Sigmoid colon (tissue), 7 donors: Measurements from ENCODE around the gene TSC22D4. TPM values are rescaled to one million over a fixed set of nuclear protein-coding genes. Genes with fewer than 3 reads are reported as not detected.

Source experiments
- DNase-seq: peaks from one replicate; pipeline ENCODE4 v3.0.0-alpha.2; 2019
- H3K27ac ChIP-seq, 4 donors: fragments of 200-600 bp; sonication (generic); one replicate each; pipeline ENCODE4 v1.5.1; 2016 to 2019; ENCODE audit warnings: mild to moderate bottlenecking in 1 of 4
- H3K27me3 ChIP-seq, 3 donors: fragments of 200-600 bp; sonication (generic); one replicate each; pipeline ENCODE4 v1.5.1; 2019; ENCODE audit warnings: mild to moderate bottlenecking in 1 of 3
- H3K36me3 ChIP-seq, 4 donors: fragments of 200-600 bp; sonication (generic); one replicate each; pipeline ENCODE4 v1.5.1; 2016 to 2019
- H3K4me1 ChIP-seq, 4 donors: fragments of 200-600 bp; sonication (generic); one replicate each; pipeline ENCODE4 v1.5.1; 2017 to 2019
- H3K4me3 ChIP-seq, 4 donors: fragments of 200-600 bp; sonication (generic); one replicate each; pipeline ENCODE4 v1.5.1; 2017 to 2019; ENCODE audit warnings: mild to moderate bottlenecking in 2 of 4, moderate library complexity in 1 of 4
- H3K9me3 ChIP-seq, 4 donors: fragments of 200-600 bp in 3 of 4; sonication (generic) in 3 of 4; one replicate each; pipeline versions ENCODE4 v1.5.1 to v1.6.1; 2013 to 2019
- EP300 ChIP-seq, 4 donors: sonication (generic); formaldehyde crosslinking; IDR thresholded peaks; one replicate each; pipeline ENCODE4 v1.6.1; 2017; ENCODE audit warnings: antibody characterized with exemption in 4 of 4
- POLR2A ChIP-seq, 2 donors: fragments of 450-650 bp; IDR thresholded peaks; one replicate each; pipeline ENCODE4 v1.6.1; 2016; ENCODE audit warnings: antibody characterized with exemption in 2 of 2, mild to moderate bottlenecking in 2 of 2, moderate library complexity in 2 of 2
- POLR2AphosphoS5 ChIP-seq, 4 donors: sonication (generic); formaldehyde crosslinking; IDR thresholded peaks; one replicate each; pipeline ENCODE4 v1.6.1; 2017; ENCODE audit warnings: antibody characterized with exemption in 4 of 4
- WGBS, 2 donors: extraction: QIAGEN DNeasy Blood & Tissue Kit; methylation state at CpG; one replicate each; pipeline ENCODE4 v1.1.7; 2013; 5-methylcytosine and 5-hydroxymethylcytosine counted together
- intact Hi-C: fragments of 100-400 bp; cut with DNase I; formaldehyde crosslinking; loops from one replicate; pipeline ENCODE4 v1.15.1; 2023
- polyA plus RNA-seq, 3 donors: library from polyadenylated mRNA; stranded (reverse); fragments of 200-250 nt; gene quantifications; one replicate each; pipeline ENCODE4 v1.2.3, GENCODE V29; 2013
- total RNA-seq, 4 donors: library from RNA; depleted of rRNA; stranded (reverse); fragments of >200 nt; gene quantifications; one replicate each; pipeline ENCODE4 v1.1.0, GENCODE V29; 2016
- TF ChIP-seq, protein P1 (sequence below), 4 experiments: fragments of 450-650 bp in 3 of 4; fragments of 200-600 bp in 1 of 4; IDR thresholded peaks; one replicate each; pipeline ENCODE4 v1.5.1; 2016 to 2019; ENCODE audit warnings: antibody characterized with exemption in 4 of 4, mild to moderate bottlenecking in 3 of 4, moderate library complexity in 2 of 4
- donor health status: healthy with polysubstance abuse.
- donor health status: Bipolar disorder and iron deficiency.
- donor health status: healthy.

Gene TSC22D4
- total and polyA plus RNA-seq, 7 donors, result 24.4 to 53.5 (median 31.6) TPM

DNA sequence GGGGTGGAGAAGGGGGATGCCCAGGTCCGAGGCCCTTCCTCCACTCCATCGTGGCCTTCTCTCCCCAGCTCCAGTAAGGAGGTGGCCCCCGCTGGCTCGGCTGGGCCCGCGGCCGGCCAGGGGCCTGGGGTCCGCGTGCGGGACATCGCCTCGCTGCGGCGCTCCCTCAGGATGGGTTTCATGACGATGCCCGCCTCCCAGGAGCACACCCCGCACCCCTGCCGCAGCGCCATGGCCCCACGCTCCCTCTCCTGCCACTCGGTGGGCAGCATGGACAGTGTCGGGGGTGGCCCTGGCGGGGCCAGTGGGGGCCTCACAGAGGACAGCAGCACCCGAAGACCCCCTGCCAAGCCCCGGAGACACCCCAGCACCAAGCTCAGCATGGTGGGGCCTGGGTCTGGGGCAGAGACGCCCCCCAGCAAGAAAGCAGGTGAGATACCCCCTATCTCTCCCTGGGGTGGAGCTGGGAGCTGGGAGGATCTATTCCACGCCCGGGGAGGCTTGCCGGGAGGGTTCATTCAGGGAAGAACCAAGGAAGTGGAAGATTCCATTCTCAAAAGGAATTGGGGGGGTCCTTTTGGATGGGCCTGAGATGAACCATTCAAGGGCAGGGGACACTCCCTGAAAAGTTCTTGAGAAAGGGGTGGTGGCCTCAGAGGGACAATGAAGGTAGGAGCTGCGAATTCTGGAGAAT, 7.9 kb upstream of the TSC22D4 start:
- H3K4me3 ChIP-seq, result no peak overlapping the region
- H3K27me3 ChIP-seq, result no peaks in the 10 kb centered on the region
- WGBS, 2 donors, result 80 to 90% methylated on average over 30 of the region's 30 CpGs
- intact Hi-C loops, result no loop called here
- H3K36me3 ChIP-seq, result no peaks in the 10 kb centered on the region
- DNase-seq, result no peak
- no peaks in the 10 kb centered on the region for H3K9me3 ChIP-seq
- TF ChIP-seq, protein P1, sequence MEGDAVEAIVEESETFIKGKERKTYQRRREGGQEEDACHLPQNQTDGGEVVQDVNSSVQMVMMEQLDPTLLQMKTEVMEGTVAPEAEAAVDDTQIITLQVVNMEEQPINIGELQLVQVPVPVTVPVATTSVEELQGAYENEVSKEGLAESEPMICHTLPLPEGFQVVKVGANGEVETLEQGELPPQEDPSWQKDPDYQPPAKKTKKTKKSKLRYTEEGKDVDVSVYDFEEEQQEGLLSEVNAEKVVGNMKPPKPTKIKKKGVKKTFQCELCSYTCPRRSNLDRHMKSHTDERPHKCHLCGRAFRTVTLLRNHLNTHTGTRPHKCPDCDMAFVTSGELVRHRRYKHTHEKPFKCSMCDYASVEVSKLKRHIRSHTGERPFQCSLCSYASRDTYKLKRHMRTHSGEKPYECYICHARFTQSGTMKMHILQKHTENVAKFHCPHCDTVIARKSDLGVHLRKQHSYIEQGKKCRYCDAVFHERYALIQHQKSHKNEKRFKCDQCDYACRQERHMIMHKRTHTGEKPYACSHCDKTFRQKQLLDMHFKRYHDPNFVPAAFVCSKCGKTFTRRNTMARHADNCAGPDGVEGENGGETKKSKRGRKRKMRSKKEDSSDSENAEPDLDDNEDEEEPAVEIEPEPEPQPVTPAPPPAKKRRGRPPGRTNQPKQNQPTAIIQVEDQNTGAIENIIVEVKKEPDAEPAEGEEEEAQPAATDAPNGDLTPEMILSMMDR (IDR thresholded peaks at IDR 0.05), result no peak
- no peak for TF ChIP-seq POLR2AphosphoS5 (IDR thresholded peaks at IDR 0.05)
- peaks cover 0 to 15% (median 9%) of the 10 kb centered on the region in 4 donors for H3K4me1 ChIP-seq
- no peak overlapping the region for H3K27ac ChIP-seq

DNA sequence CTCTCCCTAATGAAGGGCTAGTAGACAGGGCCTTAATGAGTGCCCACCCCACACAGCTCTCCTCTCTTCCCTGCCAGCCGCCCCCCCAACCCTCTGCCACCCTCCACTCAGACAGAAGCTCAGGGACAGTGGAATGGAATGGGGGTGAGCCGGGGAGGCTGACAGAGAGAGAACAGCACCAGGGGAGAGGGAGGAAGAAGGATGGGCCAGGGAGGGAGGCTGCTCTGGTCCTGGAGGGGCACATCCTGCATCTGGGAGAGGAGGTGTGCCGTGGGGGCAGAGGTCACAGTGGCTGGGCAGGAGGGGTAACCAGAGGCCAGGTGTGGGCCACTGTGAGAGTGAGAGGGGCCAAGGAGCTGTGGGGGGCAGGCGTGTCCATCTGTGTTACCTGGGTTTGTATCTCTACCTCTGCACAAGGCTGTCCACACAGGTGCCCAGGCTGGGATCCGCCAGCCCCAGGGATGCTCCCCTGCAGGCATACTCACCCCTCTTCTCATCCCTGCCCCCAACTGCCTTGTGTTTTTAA, 7.2 kb upstream of the TSC22D4 start:
- H3K4me1 ChIP-seq, result peaks cover 0 to 15% (median 9%) of the 10 kb centered on the region in 4 donors
- H3K27me3 ChIP-seq, result no peaks in the 10 kb centered on the region
- intact Hi-C loops, result no loop called here
- TF ChIP-seq EP300 (IDR thresholded peaks at IDR 0.05), result no peak
- no peak for TF ChIP-seq POLR2A (IDR thresholded peaks at IDR 0.05)
- TF ChIP-seq, protein P1 (IDR thresholded peaks at IDR 0.05), result no peak
- TF ChIP-seq POLR2AphosphoS5 (IDR thresholded peaks at IDR 0.05), result no peak
- H3K9me3 ChIP-seq, result no peaks in the 10 kb centered on the region
- H3K27ac ChIP-seq, result no peak overlapping the region
- DNase-seq, result no peak
- no peaks in the 10 kb centered on the region for H3K36me3 ChIP-seq
- no peak overlapping the region for H3K4me3 ChIP-seq
- 83 to 91% methylated on average over 5 of the region's 5 CpGs for WGBS, 2 donors

DNA sequence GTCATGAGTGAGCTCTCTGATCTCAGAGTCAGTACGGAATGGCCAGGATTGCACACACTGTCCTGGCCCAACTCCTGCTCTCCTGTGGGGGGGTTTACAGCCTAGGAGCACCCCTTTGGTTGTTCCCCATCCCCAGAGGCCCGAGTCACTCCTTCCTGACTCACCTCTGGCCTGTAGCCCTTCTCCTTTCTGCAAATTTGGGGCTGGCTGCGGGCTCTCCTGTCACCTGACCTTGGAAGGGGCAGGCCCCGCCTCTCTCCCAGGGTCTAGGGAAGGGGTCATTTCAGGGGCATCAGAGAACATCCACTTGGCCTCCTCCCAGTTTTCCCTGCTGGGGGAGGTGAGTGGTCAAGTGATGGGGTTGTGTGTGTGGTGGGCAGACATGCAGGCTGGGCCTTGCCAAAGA, 6.5 kb upstream of the TSC22D4 start:
- peak overlapping the region in 1 of 4 donors; percentile 2 for H3K27ac ChIP-seq

DNA sequence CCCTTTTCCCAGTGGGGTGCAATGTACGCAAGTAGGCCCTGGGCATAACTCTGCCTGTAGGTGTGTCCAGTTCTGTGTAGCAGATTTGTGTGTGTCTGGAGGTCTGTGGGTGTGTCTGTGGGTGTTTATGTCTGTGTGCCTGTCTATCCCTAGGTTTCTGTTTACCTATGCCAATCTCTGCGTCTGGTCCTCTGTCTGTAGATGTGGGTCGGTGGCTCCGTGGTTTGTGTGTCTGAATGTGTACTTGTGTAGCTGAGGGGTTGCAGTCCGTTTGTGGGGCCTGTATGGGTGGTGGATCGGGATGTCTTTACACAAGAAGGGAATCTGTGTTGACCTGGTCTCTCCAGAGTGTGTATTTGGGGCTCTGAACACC, 5.6 kb upstream of the TSC22D4 start:
- intact Hi-C loops, result loop anchor here (5.0 kb wide), 1 partner anchor 188 kb away; the partner anchor contains the start of gene GNB2
- WGBS, 2 donors, result 46 to 76% methylated on average over 6 of the region's 6 CpGs
- H3K9me3 ChIP-seq, result no peaks in the 10 kb centered on the region
- H3K4me1 ChIP-seq, result peaks cover 0 to 16% (median 11%) of the 10 kb centered on the region in 4 donors
- TF ChIP-seq, protein P1 (IDR thresholded peaks at IDR 0.05), result no peak
- no peak for TF ChIP-seq POLR2A (IDR thresholded peaks at IDR 0.05)
- H3K27ac ChIP-seq, result peak overlapping the region; percentile 41 to 79 (median 66)
- H3K27me3 ChIP-seq, result no peaks in the 10 kb centered on the region
- no peaks in the 10 kb centered on the region for H3K36me3 ChIP-seq
- no peak for DNase-seq
- H3K4me3 ChIP-seq, result no peak overlapping the region

More for the DNA sequence above, 6.5 kb upstream of the TSC22D4 start:
- no peaks in the 10 kb centered on the region for H3K36me3 ChIP-seq
- WGBS, 2 donors, result 78 to 81% methylated on average over 4 of the region's 4 CpGs
- H3K4me3 ChIP-seq, result no peak overlapping the region
- TF ChIP-seq POLR2AphosphoS5 (IDR thresholded peaks at IDR 0.05) (no peak), POLR2A (IDR thresholded peaks at IDR 0.05) (no peak), EP300 (IDR thresholded peaks at IDR 0.05) (no peak)
- TF ChIP-seq, protein P1 (IDR thresholded peaks at IDR 0.05), result no peak
- peak; percentile 66 for DNase-seq
- H3K4me1 ChIP-seq, result peaks cover 0 to 15% (median 9%) of the 10 kb centered on the region in 4 donors
- no peaks in the 10 kb centered on the region for H3K27me3 ChIP-seq
- no peaks in the 10 kb centered on the region for H3K9me3 ChIP-seq
- intact Hi-C loops, result no loop called here
